ENCODE results near the gene FOXC1. TPM values are rescaled to one million over a fixed set of nuclear protein-coding genes. Genes with fewer than 3 reads are reported as not detected.

FOXC1 gene
- total and polyA plus RNA-seq, 9 of the 15 experiments (the other 6 are each of a cell fraction or from before 2014, with no cell fraction given), result not detected

DNA sequence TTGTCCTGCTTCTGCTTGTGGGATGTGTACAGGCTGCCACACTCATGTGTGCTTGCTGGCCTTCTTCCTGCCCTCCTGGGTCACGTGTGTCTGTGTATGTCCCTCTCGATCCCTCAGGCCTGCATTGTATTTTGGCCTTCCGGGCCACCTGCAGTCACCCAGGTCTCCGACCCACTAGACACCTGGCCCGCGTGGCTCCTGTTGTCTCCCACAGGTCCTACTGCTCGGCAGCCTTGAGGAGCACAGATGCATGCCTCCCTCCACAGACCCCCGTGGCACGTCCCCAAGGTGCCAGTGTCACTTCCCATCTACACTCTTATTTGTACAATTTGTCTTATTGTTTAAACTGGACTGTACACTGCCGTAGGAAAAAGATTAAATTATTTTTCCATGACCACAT, 43.1 kb downstream of the FOXC1 start:
- Histone ChIP-seq H3K9ac (ENCODE audit: insufficient read depth in 1 of 2, low read depth in 2 of 2, low read length in 2 of 2) (no peak overlapping the region), H4K20me1 (replicated peaks; ENCODE audit: control insufficient read depth, insufficient read depth, low read length) (peaks cover 2% of the 10 kb centered on the region; the same call in 1 of the 2 replicates), H3K79me2 (ENCODE audit: control insufficient read depth, insufficient read depth, low read length) (no peaks in the 10 kb centered on the region), H2AFZ (ENCODE audit: low read depth, low read length) (no peak overlapping the region), H3K4me3 (no peak overlapping the region), H3K27ac (ENCODE audit: extremely low read depth, low read depth, low read length) (no peak overlapping the region), H3K27me3 (ENCODE audit: control insufficient read depth in 2 of 2, insufficient read depth in 2 of 2, low read length in 2 of 2) (peaks cover 15 to 41% of the 10 kb centered on the region in 2 experiments), H3K4me1 (replicated peaks in 1 of 2; ENCODE audit: control insufficient read depth in 2 of 2, insufficient read depth in 2 of 2, low read length in 2 of 2) (no peaks in the 10 kb centered on the region), H3K4me2 (ENCODE audit: insufficient read depth, low read length) (no peak overlapping the region), H3K36me3 (ENCODE audit: control insufficient read depth, insufficient read depth, low read length) (no peaks in the 10 kb centered on the region), H3K9me1 (ENCODE audit: control insufficient read depth, insufficient read depth, low read length) (no peaks in the 10 kb centered on the region), H3K9me3 (replicated peaks; ENCODE audit: control insufficient read depth, insufficient read depth, low read depth, low read length) (no peaks in the 10 kb centered on the region)
- ATAC-seq (no peak), FAIRE-seq (no peak), DNase-seq (ENCODE audit: extremely low read depth in 1 of 4, low spot score in 3 of 4) (no peak)
- intact Hi-C loops (cut with micrococcal nuclease) (no loop called here), in situ Hi-C loops (cut with MboI) (no loop called here)
- TF ChIP-seq KLF13 (tag; IDR thresholded peaks at IDR 0.05; ENCODE audit: borderline replicate concordance, low read depth) (no peak), IRF9 (tag; IDR thresholded peaks at IDR 0.05) (no peak), PHF21A (IDR thresholded peaks at IDR 0.05; ENCODE audit: borderline replicate concordance, low read depth) (no peak), SRSF1 (IDR thresholded peaks at IDR 0.05; ENCODE audit: low read depth, low read length) (no peak), ZNF24 (IDR thresholded peaks at IDR 0.05) (no peak), EHMT2 (IDR thresholded peaks at IDR 0.05) (no peak)
- BruUV-seq (replicated peaks), result no TSS peak
- CTCF ChIA-PET (ENCODE audit: low intra/inter-chr PET ratio), result no interaction called here
- POLR2A ChIA-PET, result interaction anchor here (0.6 kb wide), 1 partner anchor 1977 kb away, joined by 3 read pairs; no protein-coding TSS in a partner anchor
- WGBS (ENCODE audit: insufficient coverage, low coverage, missing lambda C conversion rate), result 6% methylated on average over 10 of the region's 10 CpGs

DNA sequence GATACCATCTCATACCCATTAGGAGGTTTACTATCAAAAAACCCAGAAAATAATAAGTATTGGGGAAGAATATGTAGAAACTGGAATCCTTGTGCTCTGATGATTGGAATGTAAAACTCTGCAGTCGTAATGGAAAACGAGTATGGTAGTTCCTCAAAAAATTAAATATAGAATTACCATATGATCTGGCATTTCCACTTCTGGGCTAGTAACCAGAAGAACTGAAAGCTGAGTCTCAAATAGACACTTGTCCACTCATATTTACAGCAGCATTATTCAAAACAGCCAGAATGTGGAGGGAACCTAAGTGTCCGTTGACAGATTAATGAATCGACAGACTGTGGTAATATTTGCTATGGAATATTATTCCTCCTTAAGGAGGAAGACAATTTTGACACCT, 44.3 kb downstream of the FOXC1 start:
- CTCF ChIA-PET (ENCODE audit: low intra/inter-chr PET ratio), result no interaction called here
- H2AFZ ChIP-seq (ENCODE audit: low read depth, low read length), result no peak overlapping the region
- intact Hi-C loops (cut with micrococcal nuclease) (no loop called here), in situ Hi-C loops (cut with MboI) (no loop called here)
- no peaks in the 10 kb centered on the region for H3K9me3 ChIP-seq (replicated peaks; ENCODE audit: control insufficient read depth, insufficient read depth, low read depth, low read length)
- H3K27ac ChIP-seq (ENCODE audit: extremely low read depth, low read depth, low read length), result no peak overlapping the region
- no peak overlapping the region for H3K9ac ChIP-seq (ENCODE audit: insufficient read depth in 1 of 2, low read depth in 2 of 2, low read length in 2 of 2)
- DNase-seq (ENCODE audit: extremely low read depth in 1 of 4, low spot score in 3 of 4) (no peak), ATAC-seq (no peak), FAIRE-seq (no peak)
- H3K4me3 ChIP-seq, result no peak overlapping the region
- 4% methylated on average over 4 of the region's 4 CpGs for WGBS (ENCODE audit: insufficient coverage, low coverage, missing lambda C conversion rate)
- no peak for TF ChIP-seq ARNT (IDR thresholded peaks at IDR 0.05)
- TF ChIP-seq PHB2 (IDR thresholded peaks at IDR 0.05; ENCODE audit: low read depth), result no peak
- TF ChIP-seq POLR2AphosphoS5 (IDR thresholded peaks at IDR 0.05; ENCODE audit: control insufficient read depth, insufficient read depth, low read depth, low read length), result no peak
- no peak for TF ChIP-seq NRF1 (conservative IDR thresholded peaks at IDR 0.05 in 1 of 2, IDR thresholded peaks at IDR 0.05 in 1 of 2)
- TF ChIP-seq, protein P1, sequence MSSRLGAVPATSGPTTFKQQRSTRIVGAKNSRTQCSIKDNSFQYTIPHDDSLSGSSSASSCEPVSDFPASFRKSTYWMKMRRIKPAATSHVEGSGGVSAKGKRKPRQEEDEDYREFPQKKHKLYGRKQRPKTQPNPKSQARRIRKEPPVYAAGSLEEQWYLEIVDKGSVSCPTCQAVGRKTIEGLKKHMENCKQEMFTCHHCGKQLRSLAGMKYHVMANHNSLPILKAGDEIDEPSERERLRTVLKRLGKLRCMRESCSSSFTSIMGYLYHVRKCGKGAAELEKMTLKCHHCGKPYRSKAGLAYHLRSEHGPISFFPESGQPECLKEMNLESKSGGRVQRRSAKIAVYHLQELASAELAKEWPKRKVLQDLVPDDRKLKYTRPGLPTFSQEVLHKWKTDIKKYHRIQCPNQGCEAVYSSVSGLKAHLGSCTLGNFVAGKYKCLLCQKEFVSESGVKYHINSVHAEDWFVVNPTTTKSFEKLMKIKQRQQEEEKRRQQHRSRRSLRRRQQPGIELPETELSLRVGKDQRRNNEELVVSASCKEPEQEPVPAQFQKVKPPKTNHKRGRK (tag; IDR thresholded peaks at IDR 0.05), result no peak
- no peak for TF ChIP-seq ZC3H8 (IDR thresholded peaks at IDR 0.05)
- no peaks in the 10 kb centered on the region for H3K4me1 ChIP-seq (replicated peaks in 1 of 2; ENCODE audit: control insufficient read depth in 2 of 2, insufficient read depth in 2 of 2, low read length in 2 of 2)
- BruUV-seq (replicated peaks), result no TSS peak
- no peaks in the 10 kb centered on the region for H3K9me1 ChIP-seq (ENCODE audit: control insufficient read depth, insufficient read depth, low read length)
- peaks cover 13 to 53% of the 10 kb centered on the region in 2 experiments; a peak in 4 of 5 replicates for H3K27me3 ChIP-seq (ENCODE audit: control insufficient read depth in 2 of 2, insufficient read depth in 2 of 2, low read length in 2 of 2)
- H3K36me3 ChIP-seq (ENCODE audit: control insufficient read depth, insufficient read depth, low read length), result no peaks in the 10 kb centered on the region
- H3K79me2 ChIP-seq (ENCODE audit: control insufficient read depth, insufficient read depth, low read length), result no peaks in the 10 kb centered on the region
- H3K4me2 ChIP-seq (ENCODE audit: insufficient read depth, low read length), result no peak overlapping the region
- POLR2A ChIA-PET, result no interaction called here
- H4K20me1 ChIP-seq (replicated peaks; ENCODE audit: control insufficient read depth, insufficient read depth, low read length), result peaks cover 3% of the 10 kb centered on the region; the same call in 1 of the 2 replicates

Data from K562 (cell line).